Cardiac fibroblast (primary cell): ENCODE data around the gene CRYGN.

Experiments used
- DNase-seq, 2 donors: peaks; one replicate each; pipeline versions ENCODE4 v3.0.0 to v3.0.0-alpha.2; 2010; ENCODE audit warnings: low read depth in 2 of 2
- H3K4me3 ChIP-seq, 2 donors: replicated peaks in 1 of 2; 1 replicate in 1 of 2; 2 replicates in 1 of 2; pipeline ENCODE4 v1.5.1; 2011; ENCODE audit warnings: low read depth in 2 of 2, low read length in 2 of 2, mild to moderate bottlenecking in 2 of 2, moderate library complexity in 1 of 2
- CTCF ChIP-seq: IDR thresholded peaks from one replicate; pipeline ENCODE4 v1.5.1; 2011; ENCODE audit warnings: low read depth, mild to moderate bottlenecking, low read length, inconsistent platforms

Gene CRYGN

GRCh38 chr7:151435971-151436370 is 4.0 kb downstream of the CRYGN start:
- H3K4me3 ChIP-seq: no peak overlapping the region
- TF ChIP-seq CTCF: no peak
- DNase-seq: no peak

- no peak for TF ChIP-seq CTCF
- no peak overlapping the region for H3K4me3 ChIP-seq
- no peak for DNase-seq
Measured at GRCh38 chr7:151435103-151435916, 4.6 kb downstream of the CRYGN start.

GRCh38 chr7:151434549-151434948 is 5.4 kb downstream of the CRYGN start:
- H3K4me3 ChIP-seq: no peak overlapping the region
- no peak for TF ChIP-seq CTCF
- no peak for DNase-seq

- DNase-seq: no peak
Measured at GRCh38 chr7:151433721-151434400, 6.1 kb downstream of the CRYGN start.

GRCh38 chr7:151432658-151433521 is 7.1 kb downstream of the CRYGN start:
- peak; percentile 8 for TF ChIP-seq CTCF
- DNase-seq: no peak
- H3K4me3 ChIP-seq: no peak overlapping the region

More at GRCh38 chr7:151433721-151434400, 6.1 kb downstream of the CRYGN start:
- H3K4me3 ChIP-seq: no peak overlapping the region
- no peak for TF ChIP-seq CTCF

- no peak for DNase-seq
- no peak for TF ChIP-seq CTCF
Measured at GRCh38 chr7:151431768-151432311, 8.1 kb downstream of the CRYGN start.

More at GRCh38 chr7:151431768-151432311, 8.1 kb downstream of the CRYGN start:
- H3K4me3 ChIP-seq: no peak overlapping the region
